Progenitor cell of endocrine pancreas (in vitro differentiated cells): Measurements from ENCODE around the gene ANO7. TPM values are rescaled to one million over a fixed set of nuclear protein-coding genes. Genes with fewer than 3 reads are reported as not detected.

Experiments used
- DNase-seq: peaks from one replicate; pipeline ENCODE4 v3.0.0; 2021; ENCODE audit warnings: low spot score; ENCODE audit not compliant: unreplicated experiment
- H3K27ac Mint-ChIP-seq: 2 replicates; pipeline ENCODE4 v1.8.0; 2021; ENCODE audit warnings: mild to moderate bottlenecking, moderate library complexity, mixed read lengths
- H3K27me3 Mint-ChIP-seq: 2 replicates; pipeline ENCODE4 v1.8.0; 2021; ENCODE audit warnings: mixed read lengths
- H3K36me3 Mint-ChIP-seq: 2 replicates; pipeline ENCODE4 v1.8.0; 2022; ENCODE audit warnings: mixed read lengths; ENCODE audit not compliant: insufficient read depth
- H3K4me1 Mint-ChIP-seq: 2 replicates; pipeline ENCODE4 v1.8.0; 2021; ENCODE audit warnings: low read depth, mixed read lengths
- H3K4me3 Mint-ChIP-seq: 2 replicates; pipeline ENCODE4 v1.8.0; 2021; ENCODE audit warnings: low read depth, mild to moderate bottlenecking, moderate library complexity, mixed read lengths
- H3K9me3 Mint-ChIP-seq: 2 replicates; pipeline ENCODE4 v1.8.0; 2021; ENCODE audit warnings: low read depth, mixed read lengths
- CTCF ChIP-seq: fragments of 200-600 bp; sonication (generic); IDR thresholded peaks from one replicate; pipeline ENCODE4 v1.5.0; 2021; ENCODE audit warnings: antibody characterized with exemption, mild to moderate bottlenecking; ENCODE audit not compliant: unreplicated experiment
- total RNA-seq: library from RNA; stranded (reverse); gene quantifications from 2 replicates; pipeline ENCODE4 v1.2.1, GENCODE V29; 2021

Gene ANO7
- total RNA-seq, 1 donor from 2014 or later, result 2.5 TPM

- no peak overlapping the region for H3K27ac Mint-ChIP-seq
- H3K27me3 Mint-ChIP-seq, result no peaks in the 10 kb centered on the region
- H3K9me3 Mint-ChIP-seq, result no peaks in the 10 kb centered on the region
- DNase-seq, result no peak
- peaks cover 19% of the 10 kb centered on the region for H3K36me3 Mint-ChIP-seq
- no peak overlapping the region for H3K4me3 Mint-ChIP-seq
- H3K4me1 Mint-ChIP-seq, result no peaks in the 10 kb centered on the region
- TF ChIP-seq CTCF, result no peak
These were observed 73.2 kb downstream of the ANO7 start for GRCh38 chr2:241261628-241262027.

GRCh38 chr2:241263061-241263460 lies 74.6 kb downstream of the ANO7 start:
- Mint-ChIP-seq H3K36me3 (peaks cover 19% of the 10 kb centered on the region), H3K4me3 (no peak overlapping the region), H3K27me3 (no peaks in the 10 kb centered on the region), H3K9me3 (no peaks in the 10 kb centered on the region), H3K4me1 (no peaks in the 10 kb centered on the region), H3K27ac (no peak overlapping the region)
- DNase-seq, result no peak
- no peak for TF ChIP-seq CTCF

GRCh38 chr2:241265506-241265905 lies 77.0 kb downstream of the ANO7 start:
- Mint-ChIP-seq H3K4me3 (no peak overlapping the region), H3K27me3 (no peaks in the 10 kb centered on the region), H3K27ac (no peak overlapping the region), H3K4me1 (peaks cover 8% of the 10 kb centered on the region), H3K36me3 (peaks cover 21% of the 10 kb centered on the region), H3K9me3 (no peaks in the 10 kb centered on the region)
- no peak for DNase-seq
- no peak for TF ChIP-seq CTCF

- no peak for TF ChIP-seq CTCF
- no peak overlapping the region for H3K27ac Mint-ChIP-seq
These were observed 79.0 kb downstream of the ANO7 start for GRCh38 chr2:241267249-241268067.

GRCh38 chr2:241268306-241268705 lies 79.8 kb downstream of the ANO7 start:
- H3K36me3 Mint-ChIP-seq, result peaks cover 9% of the 10 kb centered on the region
- no peak overlapping the region for H3K4me3 Mint-ChIP-seq
- peaks cover 21% of the 10 kb centered on the region for H3K4me1 Mint-ChIP-seq
- H3K27me3 Mint-ChIP-seq, result no peaks in the 10 kb centered on the region
- TF ChIP-seq CTCF, result no peak
- H3K27ac Mint-ChIP-seq, result no peak overlapping the region
- DNase-seq, result no peak
- no peaks in the 10 kb centered on the region for H3K9me3 Mint-ChIP-seq

More at GRCh38 chr2:241267249-241268067, 79.0 kb downstream of the ANO7 start:
- peaks cover 18% of the 10 kb centered on the region for H3K4me1 Mint-ChIP-seq
- peaks cover 16% of the 10 kb centered on the region for H3K36me3 Mint-ChIP-seq
- DNase-seq, result no peak
- no peak overlapping the region for H3K4me3 Mint-ChIP-seq
- no peaks in the 10 kb centered on the region for H3K27me3 Mint-ChIP-seq
- H3K9me3 Mint-ChIP-seq, result no peaks in the 10 kb centered on the region
